Testis (tissue), 2 donors: ENCODE measurements around the gene CNPY1.

Experiments
- POLR2A ChIP-seq: fragments of 450-650 bp; IDR thresholded peaks from one replicate; pipeline ENCODE4 v1.6.1; 2017; ENCODE audit warnings: antibody characterized with exemption, mild to moderate bottlenecking, moderate library complexity
- TF ChIP-seq, protein P1 (sequence below), 3 experiments: fragments of 450-650 bp in 2 of 3; fragments of 200-600 bp in 1 of 3; sonication (generic) in 1 of 3; IDR thresholded peaks; one replicate each; pipeline ENCODE4 v1.5.1; 2016 to 2019; ENCODE audit warnings: antibody characterized with exemption in 3 of 3, mild to moderate bottlenecking in 2 of 3, moderate library complexity in 1 of 3

DNA sequence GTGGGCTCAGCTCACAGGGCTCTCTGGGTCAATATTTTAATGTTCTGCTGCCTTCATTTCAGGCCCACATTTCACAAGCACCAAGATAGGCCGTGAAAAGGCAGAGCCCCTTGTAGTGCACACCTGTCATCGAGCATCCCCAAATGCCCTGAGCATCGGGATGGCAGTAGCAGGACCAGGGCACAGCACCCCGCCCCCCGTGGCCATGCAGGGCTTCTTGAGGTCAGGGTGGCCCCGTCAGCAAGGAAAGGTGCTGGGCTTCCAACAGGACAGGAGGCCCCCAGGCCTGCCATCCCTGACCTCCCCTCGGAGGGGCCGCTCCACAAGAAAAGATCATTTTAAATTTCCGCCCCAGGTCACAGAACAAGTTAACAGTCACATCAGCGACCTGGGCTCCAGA, 2.9 kb upstream of the CNPY1 start:
- no peak for TF ChIP-seq POLR2A
- TF ChIP-seq, protein P1, sequence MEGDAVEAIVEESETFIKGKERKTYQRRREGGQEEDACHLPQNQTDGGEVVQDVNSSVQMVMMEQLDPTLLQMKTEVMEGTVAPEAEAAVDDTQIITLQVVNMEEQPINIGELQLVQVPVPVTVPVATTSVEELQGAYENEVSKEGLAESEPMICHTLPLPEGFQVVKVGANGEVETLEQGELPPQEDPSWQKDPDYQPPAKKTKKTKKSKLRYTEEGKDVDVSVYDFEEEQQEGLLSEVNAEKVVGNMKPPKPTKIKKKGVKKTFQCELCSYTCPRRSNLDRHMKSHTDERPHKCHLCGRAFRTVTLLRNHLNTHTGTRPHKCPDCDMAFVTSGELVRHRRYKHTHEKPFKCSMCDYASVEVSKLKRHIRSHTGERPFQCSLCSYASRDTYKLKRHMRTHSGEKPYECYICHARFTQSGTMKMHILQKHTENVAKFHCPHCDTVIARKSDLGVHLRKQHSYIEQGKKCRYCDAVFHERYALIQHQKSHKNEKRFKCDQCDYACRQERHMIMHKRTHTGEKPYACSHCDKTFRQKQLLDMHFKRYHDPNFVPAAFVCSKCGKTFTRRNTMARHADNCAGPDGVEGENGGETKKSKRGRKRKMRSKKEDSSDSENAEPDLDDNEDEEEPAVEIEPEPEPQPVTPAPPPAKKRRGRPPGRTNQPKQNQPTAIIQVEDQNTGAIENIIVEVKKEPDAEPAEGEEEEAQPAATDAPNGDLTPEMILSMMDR (IDR thresholded peaks at IDR 0.05) = no peak
